ENCODE measurements around the gene TRIM4.
A peak's percentile ranks its signal among the peaks of the same experiment; 100 is the strongest.
"Not testable (repeated sequence)": the region's sequence is repeated elsewhere in the genome, so short reads cannot be mapped to it uniquely, and the experiment has no call there.

Gene TRIM4

DNA sequence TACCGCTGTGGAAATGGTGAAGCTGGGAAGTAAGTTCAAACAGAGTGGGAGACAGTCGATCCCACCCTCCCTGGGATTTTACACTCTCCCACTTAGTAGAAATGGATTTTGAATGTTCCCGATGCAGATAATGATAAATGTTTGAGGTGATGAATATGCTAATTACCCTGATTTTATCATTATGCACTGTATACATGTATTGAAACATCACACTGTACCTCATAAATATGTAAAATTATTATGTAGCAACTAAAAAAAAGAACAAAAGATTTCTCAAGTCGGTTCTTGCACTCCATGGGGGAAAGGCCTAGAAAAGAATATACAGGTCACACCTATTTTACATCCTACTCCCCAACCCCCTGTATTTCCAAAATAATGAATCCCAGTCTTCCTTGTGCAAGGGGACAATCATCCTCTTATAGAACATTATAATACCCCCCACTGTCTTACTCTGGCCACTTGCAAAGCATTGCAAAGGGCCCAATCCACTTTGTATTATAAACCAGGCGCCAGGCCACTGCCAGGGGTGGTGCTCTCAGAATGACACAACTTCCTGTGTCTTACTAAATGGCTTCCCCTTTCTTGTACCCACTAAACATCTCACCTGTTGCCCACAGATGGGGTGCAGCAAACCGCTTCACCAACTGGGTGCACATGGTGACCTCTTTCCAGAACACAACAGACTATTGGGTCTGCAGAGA, 21.9 kb downstream of the TRIM4 start:
- peak; percentile 61 for ATAC-seq (ENCODE audit: low read depth)
- Mint-ChIP-seq H3K27me3 (no peaks in the 10 kb centered on the region), H3K27ac (peak overlapping the region; percentile 21), H3K36me3 (peaks cover 34% of the 10 kb centered on the region), H3K4me3 (no peak overlapping the region), H3K4me1 (peaks cover 11% of the 10 kb centered on the region), H3K9me3 (no peaks in the 10 kb centered on the region)
- no peak for DNase-seq (ENCODE audit: low spot score in 2 of 2)

DNA sequence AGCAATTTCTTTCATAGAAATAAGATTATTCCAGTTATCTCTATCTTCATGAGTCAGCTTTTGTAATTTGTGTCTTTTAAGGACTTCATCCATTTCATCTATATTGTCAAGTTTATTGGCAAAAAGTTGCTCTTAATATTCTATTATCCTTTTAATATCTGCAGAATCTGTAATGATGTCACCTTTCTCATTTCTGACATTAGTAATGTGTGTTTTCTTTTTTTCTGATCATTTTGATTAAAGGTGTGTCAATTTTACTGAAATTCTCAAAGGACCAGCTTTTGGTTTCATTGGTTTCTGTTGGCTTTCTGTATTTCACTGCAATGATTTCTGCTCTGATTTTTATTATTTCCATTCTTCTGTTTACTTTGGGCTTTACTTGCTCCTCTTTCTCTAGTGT, 24.6 kb downstream of the TRIM4 start:
- no peak for ATAC-seq (ENCODE audit: low read depth)
- DNase-seq (ENCODE audit: low spot score in 2 of 2), result no peak
- peaks cover 33% of the 10 kb centered on the region for H3K36me3 Mint-ChIP-seq
- H3K27me3 Mint-ChIP-seq, result no peaks in the 10 kb centered on the region
- no peak overlapping the region for H3K27ac Mint-ChIP-seq
- H3K4me1 Mint-ChIP-seq, result peaks cover 11% of the 10 kb centered on the region
- peaks cover 3% of the 10 kb centered on the region for H3K9me3 Mint-ChIP-seq
- H3K4me3 Mint-ChIP-seq, result no peak overlapping the region

DNA sequence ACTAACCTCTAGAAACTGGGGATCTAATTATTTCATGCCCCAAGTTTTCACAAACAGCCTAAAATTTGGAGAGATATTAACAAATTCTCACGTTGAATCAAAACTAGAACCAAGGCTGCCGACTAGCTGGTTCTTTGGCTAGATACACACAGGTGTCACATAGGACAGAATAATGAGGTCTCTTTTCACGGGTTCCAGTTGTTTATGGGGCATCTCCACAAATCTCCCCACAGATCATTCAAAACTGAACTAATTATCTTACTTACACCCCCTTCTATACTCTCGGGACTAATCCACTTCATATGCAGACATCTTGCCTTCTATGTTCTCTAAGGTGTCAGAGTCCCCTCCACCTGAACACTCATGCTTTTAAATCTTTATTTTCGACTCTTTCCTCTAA, 26.1 kb downstream of the TRIM4 start:
- peaks cover 11% of the 10 kb centered on the region for H3K4me1 Mint-ChIP-seq
- no peak overlapping the region for H3K27ac Mint-ChIP-seq

DNA sequence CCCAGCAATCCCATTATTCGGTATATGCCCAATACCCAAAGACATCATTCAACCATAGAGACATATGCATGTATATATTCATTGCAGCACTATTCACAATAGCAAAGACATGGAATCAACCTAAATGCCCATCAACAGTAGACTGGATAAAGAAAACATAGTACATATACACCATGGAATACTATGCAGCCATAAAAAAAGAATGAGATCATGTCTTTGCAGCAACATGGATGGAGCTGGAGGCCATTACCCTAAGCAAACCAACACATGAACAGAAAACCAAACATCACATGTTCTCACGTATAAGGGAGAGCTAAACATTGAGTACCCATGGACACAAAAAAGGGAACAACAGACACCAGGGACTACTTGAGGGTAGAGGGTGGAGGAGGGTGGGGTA, 29.0 kb downstream of the TRIM4 start:
- DNase-seq (ENCODE audit: low spot score in 2 of 2); H3K27ac Mint-ChIP-seq; H3K27me3 Mint-ChIP-seq; ATAC-seq (ENCODE audit: low read depth); H3K4me3 Mint-ChIP-seq; H3K4me1 Mint-ChIP-seq; H3K9me3 Mint-ChIP-seq: not testable (repeated sequence)
- peaks cover 36% of the 10 kb centered on the region for H3K36me3 Mint-ChIP-seq

More for the DNA sequence above, 26.1 kb downstream of the TRIM4 start:
- Mint-ChIP-seq H3K9me3 (peaks cover 5% of the 10 kb centered on the region), H3K4me3 (no peak overlapping the region), H3K27me3 (no peaks in the 10 kb centered on the region), H3K36me3 (peaks cover 37% of the 10 kb centered on the region)
- ATAC-seq (ENCODE audit: low read depth) (no peak), DNase-seq (ENCODE audit: low spot score in 2 of 2) (no peak)

DNA sequence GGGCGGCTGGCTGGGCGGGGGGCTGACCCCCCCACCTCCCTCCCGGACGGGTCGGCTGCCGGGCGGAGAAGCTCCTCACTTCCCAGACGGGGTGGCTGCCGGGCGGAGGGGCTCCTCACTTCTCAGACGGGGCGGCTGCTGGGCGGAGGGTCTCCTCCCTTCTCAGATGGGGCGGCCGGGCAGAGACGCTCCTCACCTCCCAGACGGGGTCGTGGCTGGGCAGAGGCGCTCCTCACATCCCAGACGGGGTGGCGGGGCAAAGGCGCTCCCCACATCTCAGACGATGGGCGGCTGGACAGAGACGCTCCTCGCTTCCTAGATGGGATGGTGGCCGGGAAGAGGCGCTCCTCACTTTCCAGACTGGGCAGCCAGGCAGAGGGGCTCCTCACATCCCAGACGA, 31.0 kb downstream of the TRIM4 start:
- not testable (repeated sequence) for ATAC-seq (ENCODE audit: low read depth); H3K27me3 Mint-ChIP-seq; H3K27ac Mint-ChIP-seq; DNase-seq (ENCODE audit: low spot score in 2 of 2); H3K4me3 Mint-ChIP-seq; H3K9me3 Mint-ChIP-seq; H3K4me1 Mint-ChIP-seq
- peaks cover 40% of the 10 kb centered on the region for H3K36me3 Mint-ChIP-seq

DNA sequence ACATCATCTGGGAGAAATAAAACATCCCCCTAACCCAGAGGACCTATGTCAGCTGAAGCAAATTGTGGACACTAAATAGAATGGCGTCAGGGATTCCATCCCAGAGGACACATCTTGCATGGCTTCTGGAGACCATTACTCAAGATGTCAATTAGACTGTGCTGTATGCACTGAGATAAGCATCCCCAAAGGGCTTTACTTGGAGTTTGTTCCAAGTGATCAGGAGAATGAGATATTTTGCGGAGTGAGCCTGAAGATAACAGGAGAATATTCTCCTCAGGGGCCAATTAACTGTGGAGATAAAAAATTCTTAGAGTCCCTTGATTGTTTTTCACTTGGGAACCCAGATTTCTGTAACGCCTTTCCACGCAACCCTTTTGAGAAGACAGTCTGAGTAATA, 38.0 kb downstream of the TRIM4 start:
- peaks cover 18% of the 10 kb centered on the region for H3K36me3 Mint-ChIP-seq
- H3K4me1 Mint-ChIP-seq, result no peaks in the 10 kb centered on the region
- no peak for ATAC-seq (ENCODE audit: low read depth)
- no peak overlapping the region for H3K27ac Mint-ChIP-seq
- DNase-seq (ENCODE audit: low spot score in 2 of 2), result no peak
- H3K27me3 Mint-ChIP-seq, result no peaks in the 10 kb centered on the region
- peaks cover 6% of the 10 kb centered on the region for H3K9me3 Mint-ChIP-seq
- H3K4me3 Mint-ChIP-seq, result no peak overlapping the region

DNA sequence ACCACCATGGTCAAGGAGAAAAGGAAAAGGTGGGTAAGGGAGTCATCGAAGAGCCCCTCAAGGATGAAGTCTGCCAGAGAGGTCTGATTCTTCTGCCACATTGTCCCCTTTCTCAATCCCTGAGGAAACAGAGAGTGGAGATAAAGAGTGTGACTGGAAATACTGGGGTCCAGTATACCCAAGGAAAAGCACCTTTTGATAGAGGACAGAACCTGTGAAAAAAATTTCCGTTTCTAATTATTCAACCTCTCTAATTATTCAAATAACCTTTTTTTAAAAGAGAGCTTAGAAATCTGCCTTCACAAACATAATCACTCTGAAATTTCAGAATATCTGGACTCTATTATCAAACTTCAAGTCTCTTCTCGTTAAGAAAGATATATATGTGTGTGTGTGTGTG, 42.4 kb downstream of the TRIM4 start, which contains the start of gene OR2AE1:
Gene OR2AE1 (minus strand): TSS at position 101 of the 400 bp plus-strand sequence. CDS start 0 bp downstream, at position 101.
- no peak for DNase-seq (ENCODE audit: low spot score in 2 of 2)

DNA sequence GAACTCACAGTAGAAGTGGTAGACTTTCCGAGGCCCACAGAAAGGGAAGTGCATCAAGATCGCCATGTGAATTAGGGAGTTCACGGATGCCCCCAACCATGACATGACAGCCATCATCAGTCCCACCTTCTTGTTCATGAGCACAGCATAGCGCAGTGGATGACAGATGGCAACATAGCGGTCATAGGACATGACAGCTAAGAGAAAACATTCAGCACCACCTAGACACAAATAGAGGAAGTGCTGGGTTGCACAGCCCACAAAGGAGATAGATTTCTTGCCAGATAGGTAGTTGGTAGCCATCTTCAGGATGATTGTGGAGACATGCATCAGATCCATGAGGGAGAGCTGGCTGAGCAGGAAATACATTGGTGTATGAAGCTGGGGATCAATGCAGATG, 42.8 kb downstream of the TRIM4 start:
- no peak for ATAC-seq (ENCODE audit: low read depth)
- Mint-ChIP-seq H3K27me3 (peaks cover under 1% of the 10 kb centered on the region), H3K9me3 (no peaks in the 10 kb centered on the region), H3K4me3 (no peak overlapping the region), H3K36me3 (peaks cover 11% of the 10 kb centered on the region), H3K4me1 (no peaks in the 10 kb centered on the region), H3K27ac (no peak overlapping the region)
- no peak for DNase-seq (ENCODE audit: low spot score in 2 of 2)

More for the DNA sequence above, 42.4 kb downstream of the TRIM4 start, which contains the start of gene OR2AE1:
- Mint-ChIP-seq H3K27ac (no peak within 1 kb of the TSS), H3K27me3 (no peaks in the 10 kb centered on the region), H3K36me3 (peaks cover 11% of the 10 kb centered on the region), H3K4me1 (no peaks in the 10 kb centered on the region), H3K4me3 (no peak within 1 kb of the TSS), H3K9me3 (no peaks in the 10 kb centered on the region)
- ATAC-seq (ENCODE audit: low read depth), result no peak

DNA sequence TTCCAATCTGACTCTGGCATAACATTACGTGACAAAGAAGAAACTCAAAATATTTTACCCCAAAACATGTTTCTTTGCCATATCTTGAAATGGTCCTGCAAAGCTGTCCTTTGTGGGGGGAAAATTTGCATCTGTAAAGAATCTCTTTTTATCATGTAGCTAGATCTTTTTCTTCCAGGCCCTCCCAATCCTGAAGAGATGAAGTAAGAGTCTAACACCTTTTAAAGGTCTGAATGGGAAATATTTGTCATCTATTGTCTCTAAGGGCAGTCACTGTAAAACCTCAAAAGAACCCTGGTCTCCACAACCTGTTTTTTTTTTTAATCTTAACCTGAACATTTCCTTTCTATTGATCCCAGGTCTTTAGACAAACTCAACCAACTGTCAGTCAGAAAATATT, 51.1 kb downstream of the TRIM4 start:
- DNase-seq (ENCODE audit: low spot score in 2 of 2) (no peak), ATAC-seq (ENCODE audit: low read depth) (no peak)
- H3K36me3 Mint-ChIP-seq, result peaks cover 5% of the 10 kb centered on the region
- H3K4me1 Mint-ChIP-seq, result no peaks in the 10 kb centered on the region
- H3K27ac Mint-ChIP-seq, result no peak overlapping the region
- peaks cover 7% of the 10 kb centered on the region for H3K27me3 Mint-ChIP-seq
- peaks cover 4% of the 10 kb centered on the region for H3K9me3 Mint-ChIP-seq
- no peak overlapping the region for H3K4me3 Mint-ChIP-seq

DNA sequence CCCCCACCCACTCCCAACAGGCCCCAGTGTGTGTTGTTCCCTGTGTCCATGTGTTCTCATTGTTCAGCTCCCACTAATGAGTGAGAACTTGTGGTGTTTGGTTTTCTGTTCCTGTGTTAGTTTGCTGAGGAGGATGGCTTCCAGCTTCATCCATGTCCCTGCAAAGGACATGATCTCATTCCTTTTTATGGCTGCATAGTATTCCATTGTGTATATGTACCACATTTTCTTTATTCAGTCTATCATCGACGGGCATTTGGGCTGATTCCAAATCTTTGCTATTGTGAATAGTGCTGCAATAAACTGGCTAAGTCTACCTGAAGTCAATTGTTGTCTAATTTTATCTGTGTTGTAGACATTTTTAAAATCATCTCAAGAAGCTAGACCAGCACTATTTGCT, 51.9 kb downstream of the TRIM4 start:
- H3K4me3 Mint-ChIP-seq; H3K9me3 Mint-ChIP-seq; H3K4me1 Mint-ChIP-seq; H3K36me3 Mint-ChIP-seq; H3K27ac Mint-ChIP-seq; H3K27me3 Mint-ChIP-seq; ATAC-seq (ENCODE audit: low read depth); DNase-seq (ENCODE audit: low spot score in 2 of 2): not testable (repeated sequence)

DNA sequence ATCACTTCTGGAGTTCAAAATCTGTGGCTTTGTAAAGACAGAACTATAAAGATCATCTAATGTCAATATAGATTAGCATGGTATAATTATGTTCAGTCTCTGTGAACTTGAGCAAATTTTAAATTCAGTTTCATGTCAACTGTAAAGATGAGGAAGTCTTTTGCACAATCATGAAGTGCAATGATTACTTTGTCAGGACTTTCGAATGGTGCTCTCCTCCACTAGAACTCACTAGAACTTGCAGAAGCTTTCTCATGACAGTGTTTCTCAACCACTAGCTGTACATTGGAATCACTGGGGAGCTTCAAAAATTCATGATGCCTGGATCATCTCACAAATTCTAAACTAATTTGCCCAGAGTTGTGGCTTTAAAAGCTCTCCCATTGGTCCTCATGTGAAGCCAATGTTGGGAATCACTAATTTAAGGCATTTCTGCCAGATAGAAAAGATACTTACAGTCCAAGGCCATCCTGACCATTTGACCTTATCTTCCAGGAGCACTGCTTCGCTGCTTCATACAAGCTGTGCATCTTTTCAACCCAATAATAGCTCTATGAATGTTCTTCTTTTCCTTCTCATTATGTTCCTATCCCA, 55.4 kb downstream of the TRIM4 start:
- ATAC-seq (ENCODE audit: low read depth), result no peak
- H3K27ac Mint-ChIP-seq, result no peak overlapping the region
- DNase-seq (ENCODE audit: low spot score in 2 of 2), result no peak
- peaks cover 4% of the 10 kb centered on the region for H3K9me3 Mint-ChIP-seq
- H3K36me3 Mint-ChIP-seq, result peaks cover 4% of the 10 kb centered on the region
- H3K4me3 Mint-ChIP-seq, result no peak overlapping the region
- H3K27me3 Mint-ChIP-seq, result peaks cover 15% of the 10 kb centered on the region
- H3K4me1 Mint-ChIP-seq, result no peaks in the 10 kb centered on the region

DNA sequence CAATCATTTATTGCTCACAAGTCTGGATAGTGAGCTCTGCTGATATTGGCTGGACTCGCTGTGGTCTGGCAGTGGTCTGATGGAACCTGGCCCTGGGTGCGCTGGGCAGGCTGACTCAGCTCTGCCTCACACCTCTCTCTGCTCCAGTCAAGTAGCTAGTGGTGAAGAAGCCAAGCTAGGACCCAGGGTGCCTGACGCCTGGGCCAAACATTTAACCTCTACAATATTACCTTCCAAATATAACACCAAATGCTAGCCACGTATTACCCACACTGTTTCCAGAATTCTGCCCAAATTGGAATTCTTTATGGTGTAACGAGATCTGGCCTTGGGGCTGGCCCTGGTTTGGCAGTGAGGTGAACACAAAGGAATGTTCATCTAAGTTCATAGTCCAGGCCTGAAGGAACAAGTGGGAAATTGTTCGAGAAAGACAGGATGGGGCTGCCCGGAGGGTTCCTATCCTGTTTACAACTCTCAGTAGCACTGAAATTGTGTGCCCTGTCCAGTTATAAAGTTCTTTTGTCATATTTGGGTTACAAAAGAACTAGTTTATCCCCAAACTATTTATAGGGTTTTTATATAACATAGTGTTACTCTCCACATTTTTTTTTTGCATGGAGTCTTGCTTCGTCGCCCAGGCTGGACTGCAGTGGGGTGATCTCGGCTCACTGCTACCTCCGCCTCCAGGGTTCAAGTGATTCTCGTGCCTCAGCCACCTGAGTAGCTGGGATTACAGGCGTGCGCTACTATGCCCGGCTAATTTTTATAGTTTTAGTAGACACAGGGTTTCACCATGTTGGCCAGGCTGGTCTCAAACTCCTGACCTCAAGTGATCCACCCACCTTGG, 58.8 kb downstream of the TRIM4 start:
- DNase-seq (ENCODE audit: low spot score in 2 of 2) (no peak), ATAC-seq (ENCODE audit: low read depth) (no peak)
- H3K27me3 Mint-ChIP-seq, result peaks cover 13% of the 10 kb centered on the region
- H3K27ac Mint-ChIP-seq, result no peak overlapping the region
- H3K4me1 Mint-ChIP-seq, result no peaks in the 10 kb centered on the region
- H3K36me3 Mint-ChIP-seq, result no peaks in the 10 kb centered on the region
- no peaks in the 10 kb centered on the region for H3K9me3 Mint-ChIP-seq
- H3K4me3 Mint-ChIP-seq, result no peak overlapping the region

DNA sequence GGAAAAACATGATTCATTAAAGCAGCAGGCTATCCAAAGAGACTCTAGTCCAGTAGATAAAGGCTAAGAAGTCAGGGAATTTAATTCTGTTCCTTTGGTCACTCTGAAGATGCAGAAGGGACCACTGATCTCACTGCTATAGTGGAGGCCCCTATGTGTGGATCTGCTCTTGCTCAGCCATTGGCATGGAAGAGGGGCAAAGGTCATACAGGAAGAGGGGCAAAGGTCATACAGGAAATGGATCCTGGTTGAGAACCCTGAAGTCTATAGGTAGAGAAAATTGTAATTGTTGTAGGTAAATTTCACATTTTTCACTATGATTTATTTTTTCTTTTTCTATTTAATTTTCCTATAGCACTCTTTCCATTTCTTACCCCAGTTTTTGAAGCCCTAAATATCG, 64.1 kb downstream of the TRIM4 start:
- H3K27me3 Mint-ChIP-seq, result peaks cover 12% of the 10 kb centered on the region
- no peak overlapping the region for H3K27ac Mint-ChIP-seq
- H3K4me1 Mint-ChIP-seq, result no peaks in the 10 kb centered on the region
- ATAC-seq (ENCODE audit: low read depth) (no peak), DNase-seq (ENCODE audit: low spot score in 2 of 2) (no peak)
- H3K36me3 Mint-ChIP-seq, result no peaks in the 10 kb centered on the region
- H3K4me3 Mint-ChIP-seq, result no peak overlapping the region
- no peaks in the 10 kb centered on the region for H3K9me3 Mint-ChIP-seq
